GM06990 (cell line): Measurements from ENCODE around the gene DHRS1.

Experiments used
- DNase-seq: peaks from one replicate; pipeline ENCODE4 v3.0.0-alpha.2; 2011; ENCODE audit not compliant: insufficient read length; ENCODE audit errors: extremely low read depth
- H3K27me3 ChIP-seq: replicated peaks from 2 replicates; pipeline ENCODE4 v1.6.0; 2011; ENCODE audit warnings: low read length; ENCODE audit not compliant: control insufficient read depth, insufficient read depth
- H3K36me3 ChIP-seq: 2 replicates; pipeline ENCODE4 v1.5.1; 2011; ENCODE audit warnings: low read length; ENCODE audit not compliant: control insufficient read depth, insufficient read depth
- H3K4me3 ChIP-seq: replicated peaks from 2 replicates; pipeline ENCODE4 v1.5.1; 2011; ENCODE audit warnings: low read depth, mild to moderate bottlenecking, control low read depth, low read length
- TF ChIP-seq, protein P1 (sequence below): IDR thresholded peaks from 2 replicates; pipeline ENCODE4 v1.5.1; 2011; ENCODE audit warnings: low read length, control low read depth, mild to moderate bottlenecking, inconsistent platforms; ENCODE audit not compliant: insufficient read depth, poor library complexity, severe bottlenecking

The DHRS1 gene

DNA sequence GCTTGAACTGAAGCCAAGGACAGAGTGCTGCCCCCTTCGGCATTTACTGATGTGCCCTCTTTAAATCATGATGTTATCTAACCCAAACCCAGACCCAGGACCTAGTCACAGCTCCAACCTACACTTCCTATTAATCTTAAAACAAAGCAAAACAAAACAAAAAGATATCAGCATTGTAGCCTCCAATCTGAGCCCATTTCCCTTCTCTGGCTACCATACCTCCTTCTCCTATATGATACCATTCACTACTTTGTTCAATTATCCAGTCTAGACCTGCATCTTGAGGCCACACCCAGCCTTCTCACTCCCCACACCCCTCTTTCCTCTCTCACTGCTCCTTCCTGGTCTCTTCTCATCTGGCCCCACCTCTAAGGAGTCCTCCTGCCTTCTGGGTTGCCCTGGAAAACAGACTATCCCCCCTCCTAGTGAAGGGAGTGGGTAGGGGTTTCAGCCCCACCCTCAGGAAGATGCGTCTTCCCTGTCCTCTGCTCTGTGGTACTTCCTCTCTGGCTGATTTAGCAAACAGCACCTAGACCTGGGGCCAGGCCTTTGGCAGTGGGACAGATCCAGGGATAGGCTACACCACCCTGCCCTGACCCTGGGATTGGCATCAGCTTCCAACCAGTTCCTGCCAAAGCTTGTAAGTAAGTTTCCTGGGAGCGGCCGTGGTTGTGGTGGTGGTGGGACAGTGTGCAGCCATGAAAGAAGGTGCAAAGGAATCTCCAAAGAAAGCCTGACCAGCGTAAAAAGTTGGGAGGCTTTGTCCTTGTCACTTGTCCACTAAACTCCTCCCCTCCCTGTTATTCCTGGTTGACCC, 15.0 kb upstream of the DHRS1 start:
- Histone ChIP-seq H3K4me3 (no peak overlapping the region), H3K27me3 (no peaks in the 10 kb centered on the region), H3K36me3 (no peaks in the 10 kb centered on the region; the same call in 1 of the 2 replicates)
- TF ChIP-seq, protein P1, sequence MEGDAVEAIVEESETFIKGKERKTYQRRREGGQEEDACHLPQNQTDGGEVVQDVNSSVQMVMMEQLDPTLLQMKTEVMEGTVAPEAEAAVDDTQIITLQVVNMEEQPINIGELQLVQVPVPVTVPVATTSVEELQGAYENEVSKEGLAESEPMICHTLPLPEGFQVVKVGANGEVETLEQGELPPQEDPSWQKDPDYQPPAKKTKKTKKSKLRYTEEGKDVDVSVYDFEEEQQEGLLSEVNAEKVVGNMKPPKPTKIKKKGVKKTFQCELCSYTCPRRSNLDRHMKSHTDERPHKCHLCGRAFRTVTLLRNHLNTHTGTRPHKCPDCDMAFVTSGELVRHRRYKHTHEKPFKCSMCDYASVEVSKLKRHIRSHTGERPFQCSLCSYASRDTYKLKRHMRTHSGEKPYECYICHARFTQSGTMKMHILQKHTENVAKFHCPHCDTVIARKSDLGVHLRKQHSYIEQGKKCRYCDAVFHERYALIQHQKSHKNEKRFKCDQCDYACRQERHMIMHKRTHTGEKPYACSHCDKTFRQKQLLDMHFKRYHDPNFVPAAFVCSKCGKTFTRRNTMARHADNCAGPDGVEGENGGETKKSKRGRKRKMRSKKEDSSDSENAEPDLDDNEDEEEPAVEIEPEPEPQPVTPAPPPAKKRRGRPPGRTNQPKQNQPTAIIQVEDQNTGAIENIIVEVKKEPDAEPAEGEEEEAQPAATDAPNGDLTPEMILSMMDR: no peak
- no peak for DNase-seq

DNA sequence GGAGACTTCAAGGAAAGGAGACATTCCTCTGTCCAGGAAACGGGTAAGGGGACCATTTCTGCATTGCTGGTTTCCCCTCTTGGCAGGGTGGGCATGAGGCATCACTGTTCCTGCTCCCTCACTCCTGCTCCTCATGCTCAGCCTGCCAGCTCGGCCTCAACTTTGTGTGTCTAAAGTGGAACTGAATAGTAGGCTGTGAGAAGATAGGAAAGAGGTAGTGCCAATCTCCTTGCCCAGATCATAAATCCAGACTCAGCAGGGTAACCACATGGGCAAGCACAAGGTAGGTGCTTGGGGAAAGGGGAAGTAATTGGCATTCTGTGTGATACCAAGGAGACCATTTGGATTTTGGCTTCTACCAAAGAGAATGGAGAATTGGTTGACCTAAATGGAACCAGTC, 14.3 kb upstream of the DHRS1 start:
- no peaks in the 10 kb centered on the region; the same call in 1 of the 2 replicates for H3K36me3 ChIP-seq
- no peaks in the 10 kb centered on the region for H3K27me3 ChIP-seq
- TF ChIP-seq, protein P1: no peak
- H3K4me3 ChIP-seq: no peak overlapping the region
- DNase-seq: no peak

DNA sequence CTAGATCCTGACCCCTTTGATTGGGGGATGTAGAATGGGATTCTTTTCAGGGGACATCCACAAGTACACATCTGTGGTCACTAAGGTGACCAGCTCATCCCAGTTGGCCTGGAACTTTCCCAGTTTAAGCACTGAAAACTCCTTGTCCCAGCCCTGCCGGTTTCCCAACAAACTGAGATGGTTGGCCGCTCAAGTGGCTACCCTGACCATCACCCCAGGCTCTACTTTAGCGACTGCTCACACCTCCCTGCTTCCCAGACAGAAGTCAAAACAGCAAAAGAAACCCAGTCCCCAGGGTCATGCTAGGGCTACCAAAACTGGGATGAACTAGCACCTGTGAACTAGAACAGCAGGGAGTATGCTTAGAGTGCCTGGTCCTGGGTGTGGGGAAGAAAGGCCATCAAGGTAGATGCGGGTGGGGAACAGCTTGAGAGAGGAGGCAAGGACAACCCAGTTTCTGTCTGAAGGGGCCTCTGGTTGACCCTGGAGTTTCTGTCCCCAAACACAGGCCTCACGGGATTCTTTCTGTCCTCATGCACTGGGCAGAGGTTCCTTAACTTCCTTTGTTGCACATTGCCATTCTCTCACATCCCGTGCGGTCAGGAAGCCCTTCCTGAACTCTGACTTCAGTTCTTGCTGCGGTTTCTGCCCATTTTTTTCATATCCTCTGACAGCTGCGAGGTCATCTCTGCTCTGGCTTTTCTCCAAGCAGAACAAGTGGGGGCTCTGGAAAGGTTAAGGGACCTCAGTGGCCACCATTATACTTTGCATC, 13.3 kb upstream of the DHRS1 start:
- peaks cover 3% of the 10 kb centered on the region for H3K36me3 ChIP-seq
- no peaks in the 10 kb centered on the region for H3K27me3 ChIP-seq
- no peak for DNase-seq
- TF ChIP-seq, protein P1: no peak
- peak overlapping the region; percentile 15; the same call in 1 of the 2 replicates for H3K4me3 ChIP-seq

DNA sequence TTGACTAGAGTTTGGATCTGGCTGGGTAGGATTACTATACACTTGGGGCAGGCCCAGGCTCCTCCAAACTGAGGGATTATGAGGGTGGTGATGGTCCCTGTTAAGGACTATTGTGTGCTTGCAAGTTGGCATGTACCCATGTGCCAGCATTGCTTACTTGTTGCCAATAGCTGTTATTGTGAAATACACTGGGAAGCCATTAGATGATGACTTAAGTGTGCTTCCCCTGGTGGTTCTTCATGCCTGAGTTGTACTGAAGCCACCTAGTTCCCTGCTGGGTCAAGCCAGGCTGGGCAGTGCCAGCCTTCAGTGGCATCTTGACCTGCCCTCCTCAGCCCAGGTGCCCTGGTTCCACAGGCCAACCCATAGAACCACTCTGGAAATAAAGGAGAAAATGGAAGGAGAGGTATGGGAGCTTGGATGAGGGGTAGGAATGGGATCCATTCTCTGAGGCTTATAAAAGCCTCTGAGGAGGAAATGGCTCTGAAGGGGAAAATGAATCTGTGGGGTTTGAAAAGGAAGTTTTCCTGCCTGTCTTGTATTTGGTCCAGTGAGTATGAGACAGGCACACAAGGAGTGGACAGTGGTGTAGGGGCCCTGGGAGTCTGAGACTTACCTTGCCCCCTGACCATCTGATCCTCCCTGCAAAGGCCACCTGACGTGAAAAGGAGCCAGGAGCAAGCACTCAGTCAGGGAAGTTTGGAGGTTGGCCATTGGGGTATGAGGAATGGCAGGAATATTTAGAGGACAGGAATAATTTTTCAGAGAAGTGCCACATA, 12.4 kb upstream of the DHRS1 start:
- TF ChIP-seq, protein P1: no peak
- H3K27me3 ChIP-seq: no peaks in the 10 kb centered on the region
- H3K36me3 ChIP-seq: peaks cover 7% of the 10 kb centered on the region
- DNase-seq: no peak
- peak overlapping the region; percentile 63 for H3K4me3 ChIP-seq

DNA sequence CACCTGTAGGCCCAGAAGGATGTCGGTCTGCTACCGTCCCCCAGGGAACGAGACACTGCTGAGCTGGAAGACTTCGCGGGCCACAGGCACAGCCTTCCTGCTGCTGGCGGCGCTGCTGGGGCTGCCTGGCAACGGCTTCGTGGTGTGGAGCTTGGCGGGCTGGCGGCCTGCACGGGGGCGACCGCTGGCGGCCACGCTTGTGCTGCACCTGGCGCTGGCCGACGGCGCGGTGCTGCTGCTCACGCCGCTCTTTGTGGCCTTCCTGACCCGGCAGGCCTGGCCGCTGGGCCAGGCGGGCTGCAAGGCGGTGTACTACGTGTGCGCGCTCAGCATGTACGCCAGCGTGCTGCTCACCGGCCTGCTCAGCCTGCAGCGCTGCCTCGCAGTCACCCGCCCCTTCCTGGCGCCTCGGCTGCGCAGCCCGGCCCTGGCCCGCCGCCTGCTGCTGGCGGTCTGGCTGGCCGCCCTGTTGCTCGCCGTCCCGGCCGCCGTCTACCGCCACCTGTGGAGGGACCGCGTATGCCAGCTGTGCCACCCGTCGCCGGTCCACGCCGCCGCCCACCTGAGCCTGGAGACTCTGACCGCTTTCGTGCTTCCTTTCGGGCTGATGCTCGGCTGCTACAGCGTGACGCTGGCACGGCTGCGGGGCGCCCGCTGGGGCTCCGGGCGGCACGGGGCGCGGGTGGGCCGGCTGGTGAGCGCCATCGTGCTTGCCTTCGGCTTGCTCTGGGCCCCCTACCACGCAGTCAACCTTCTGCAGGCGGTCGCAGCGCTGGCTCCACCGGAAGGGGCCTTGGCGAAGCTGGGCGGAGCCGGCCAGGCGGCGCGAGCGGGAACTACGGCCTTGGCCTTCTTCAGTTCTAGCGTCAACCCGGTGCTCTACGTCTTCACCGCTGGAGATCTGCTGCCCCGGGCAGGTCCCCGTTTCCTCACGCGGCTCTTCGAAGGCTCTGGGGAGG, 11.3 kb upstream of the DHRS1 start, which contains the start of gene LTB4R:
Gene LTB4R (plus strand): TSS at position 857 of the 959 bp plus-strand sequence. CDS start 4,150 bp downstream, outside the sequence.
- Histone ChIP-seq H3K4me3 (peak within 1 kb of the TSS; percentile 63), H3K36me3 (peaks cover 14% of the 10 kb centered on the region), H3K27me3 (no peaks in the 10 kb centered on the region)
- TF ChIP-seq, protein P1: no peak
- peak; percentile 88 for DNase-seq
